Esophagus squamous epithelium (tissue), 4 donors: Measurements from ENCODE around the gene MRPS27.

Experiments
- CTCF ChIP-seq, 6 experiments: fragments of 450-650 bp in 4 of 6; fragments of 200-600 bp in 2 of 6; sonication (generic) in 2 of 6; IDR thresholded peaks; one replicate each; pipeline ENCODE4 v1.5.1; 2016 to 2019; ENCODE audit warnings: antibody characterized with exemption in 6 of 6, mild to moderate bottlenecking in 4 of 6, moderate library complexity in 4 of 6
- POLR2A ChIP-seq, 4 donors: fragments of 450-650 bp; IDR thresholded peaks; one replicate each; pipeline ENCODE4 v1.6.1; 2017; ENCODE audit warnings: antibody characterized with exemption in 4 of 4, mild to moderate bottlenecking in 4 of 4, moderate library complexity in 3 of 4

- TF ChIP-seq CTCF (IDR thresholded peaks at IDR 0.05) (no peak), POLR2A (IDR thresholded peaks at IDR 0.05) (no peak)
Measured at GRCh38 chr5:72222521-72222920, 97.5 kb downstream of the MRPS27 start.
